NCI-H226 (cell line): ENCODE results near the gene F7.
A peak's percentile ranks its signal among the peaks of the same experiment; 100 is the strongest.

Source experiments
- DNase-seq: peaks from one replicate; pipeline ENCODE4 v3.0.0-alpha.2; 2015

The F7 gene

DNA sequence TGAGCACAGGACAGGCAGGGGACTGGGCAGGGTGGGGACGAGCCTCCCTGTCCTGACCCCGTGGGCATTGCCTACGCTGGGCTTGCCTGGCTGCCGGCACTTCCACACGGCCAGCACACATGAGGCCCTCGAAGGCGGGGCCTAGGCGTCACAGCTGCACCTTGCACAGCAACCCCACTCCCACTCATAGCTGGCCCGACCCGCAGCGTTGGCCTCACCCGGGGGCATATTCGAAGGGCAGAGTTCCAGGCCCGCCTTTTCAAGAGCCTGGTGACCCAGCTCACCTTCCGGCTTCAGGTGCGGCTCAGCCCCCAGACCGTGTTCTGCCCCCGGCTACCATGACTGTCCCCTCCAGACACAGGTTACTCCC is 36.0 kb downstream of the F7 start:
- DNase-seq, result no peak

DNA sequence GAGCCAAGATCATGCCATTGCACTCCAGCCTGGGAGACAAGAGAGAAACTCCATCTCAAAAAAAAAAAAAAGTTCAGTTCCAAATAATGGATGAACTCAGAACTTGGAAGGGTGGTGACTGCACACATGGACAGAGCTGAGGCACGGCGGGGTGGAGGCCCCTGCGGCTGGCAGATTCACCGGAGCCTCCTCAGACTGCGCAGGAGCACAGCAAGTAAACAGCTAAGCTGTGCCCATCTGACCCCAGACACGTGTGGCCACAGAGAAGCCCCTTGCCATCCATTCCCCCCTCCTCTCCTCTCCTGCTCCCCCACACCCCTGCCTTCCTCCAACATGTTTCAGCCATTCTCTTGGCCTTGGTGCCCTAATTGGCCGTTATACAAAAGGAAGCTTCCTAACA is 37.3 kb downstream of the F7 start:
- no peak for DNase-seq

DNA sequence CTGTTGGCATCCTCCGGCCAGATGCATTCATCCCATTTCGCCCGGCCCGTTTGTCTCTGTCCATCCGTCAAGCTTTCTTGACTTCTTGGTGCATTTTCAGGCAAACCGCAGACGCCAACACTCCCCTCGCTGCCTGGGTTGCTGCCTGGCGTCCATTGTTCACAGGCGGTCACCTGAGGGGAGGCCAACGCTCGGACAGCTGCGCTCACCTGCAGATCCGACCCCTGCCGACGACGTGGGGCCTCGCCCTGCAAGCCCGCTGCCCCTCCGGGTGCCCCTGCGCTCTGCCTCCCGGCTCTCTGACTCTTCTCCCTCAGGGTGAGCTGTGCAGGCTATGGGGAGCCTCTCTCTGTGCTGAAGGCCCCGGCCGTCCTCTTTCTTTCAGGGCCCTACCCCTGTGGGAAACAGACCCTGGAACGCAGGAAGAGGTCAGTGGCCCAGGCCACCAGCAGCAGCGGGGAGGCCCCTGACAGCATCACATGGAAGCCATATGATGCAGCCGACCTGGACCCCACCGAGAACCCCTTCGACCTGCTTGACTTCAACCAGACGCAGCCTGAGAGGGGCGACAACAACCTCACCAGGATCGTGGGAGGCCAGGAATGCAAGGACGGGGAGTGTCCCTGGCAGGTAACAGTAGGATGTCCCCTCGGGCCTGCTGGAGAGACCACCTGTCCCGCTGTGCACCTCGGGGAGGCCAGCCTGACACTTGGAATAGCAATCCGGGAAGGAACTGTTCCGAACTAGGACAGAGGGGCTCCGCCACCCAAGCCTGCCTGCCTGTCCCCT is 38.1 kb downstream of the F7 start:
- no peak for DNase-seq

DNA sequence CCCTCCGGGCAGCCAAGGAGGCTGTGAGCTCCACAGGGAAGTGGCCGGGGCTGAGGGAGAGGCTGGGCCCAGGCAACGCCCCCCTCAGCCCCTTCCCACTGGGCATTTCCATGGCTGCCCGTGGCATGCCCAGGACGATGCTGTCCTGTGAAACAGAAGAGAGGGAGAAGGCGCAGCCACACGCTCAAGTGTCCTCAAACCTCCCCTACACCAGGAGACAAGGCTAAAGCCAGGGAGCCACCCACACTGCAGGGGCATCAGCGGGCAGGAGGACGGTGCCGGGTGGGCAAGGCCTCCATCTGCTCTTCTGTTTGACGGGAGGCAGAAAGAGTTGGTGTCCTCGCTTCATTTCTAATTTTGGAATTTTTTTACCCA is 38.7 kb downstream of the F7 start:
- no peak for DNase-seq

DNA sequence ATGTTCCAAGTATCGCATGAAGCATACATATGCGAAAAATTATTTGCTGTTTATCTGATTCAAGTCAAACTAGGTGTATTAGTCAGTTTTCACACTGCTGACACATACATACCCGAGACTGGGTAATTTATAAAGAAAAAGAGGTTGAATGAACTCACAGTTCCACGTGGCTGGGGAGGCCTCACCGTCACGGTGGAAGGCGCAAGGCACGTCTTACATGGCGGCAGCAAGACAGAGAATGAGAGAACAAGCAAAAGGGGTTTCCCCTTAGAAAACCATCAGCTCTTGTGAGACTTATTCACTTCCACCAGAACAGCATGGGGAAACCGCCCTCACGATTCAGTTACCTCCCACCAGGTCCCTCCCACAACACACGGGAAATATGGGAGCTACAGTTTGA is 39.9 kb downstream of the F7 start:
- no peak for DNase-seq

DNA sequence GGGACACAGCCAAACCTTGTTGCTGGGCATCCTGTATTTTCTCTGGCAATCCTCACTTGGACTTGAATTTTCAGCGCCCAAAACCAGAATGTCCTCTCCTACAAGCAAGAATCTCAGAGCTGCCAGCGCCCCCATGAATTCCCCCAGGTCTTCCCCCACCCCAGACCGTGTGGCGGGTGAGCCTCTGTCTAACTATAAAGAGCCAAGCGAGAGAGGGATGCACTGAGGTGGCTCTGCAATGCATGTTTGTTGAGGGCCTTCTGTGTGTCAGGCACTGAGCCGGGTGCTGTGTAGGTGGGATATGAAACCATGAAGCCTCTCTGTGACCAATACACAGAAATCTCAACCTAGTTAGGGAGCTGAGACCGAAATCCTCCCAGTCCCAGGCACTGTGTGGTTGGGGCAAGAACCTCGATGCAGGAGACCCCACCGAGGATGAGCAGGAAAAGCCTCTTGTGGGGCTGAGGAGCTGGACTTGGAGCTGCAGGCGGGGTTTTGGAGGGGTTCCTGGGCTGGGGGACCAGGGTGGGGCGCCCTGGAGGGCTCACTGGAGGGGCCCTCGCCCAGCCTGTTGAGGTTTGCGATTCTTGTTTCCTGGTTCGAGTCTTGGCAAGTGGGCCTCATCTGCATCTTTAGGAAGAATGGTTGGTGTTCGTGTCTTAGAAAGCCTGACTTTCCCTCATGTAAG is 40.5 kb downstream of the F7 start:
- DNase-seq, result no peak

DNA sequence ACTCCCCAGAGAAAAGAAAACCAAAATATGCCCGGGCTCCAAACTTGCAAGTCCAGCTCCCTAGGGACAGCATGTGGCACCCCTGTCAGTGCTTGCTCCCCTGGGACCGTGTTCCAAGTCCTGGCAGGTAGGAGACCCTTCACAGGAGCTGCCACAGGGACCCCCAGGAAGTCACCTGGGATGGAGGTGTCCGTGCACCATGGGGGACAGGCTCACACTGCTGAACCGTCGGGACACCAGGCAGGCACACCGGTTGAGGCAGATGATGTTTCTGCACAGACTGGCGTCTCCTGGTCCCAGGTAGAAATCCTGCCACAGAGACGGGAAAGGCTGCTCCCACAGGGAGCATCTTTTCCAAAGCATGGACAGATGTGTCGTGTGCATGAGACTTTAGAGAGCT is 41.2 kb downstream of the F7 start:
- no peak for DNase-seq

DNA sequence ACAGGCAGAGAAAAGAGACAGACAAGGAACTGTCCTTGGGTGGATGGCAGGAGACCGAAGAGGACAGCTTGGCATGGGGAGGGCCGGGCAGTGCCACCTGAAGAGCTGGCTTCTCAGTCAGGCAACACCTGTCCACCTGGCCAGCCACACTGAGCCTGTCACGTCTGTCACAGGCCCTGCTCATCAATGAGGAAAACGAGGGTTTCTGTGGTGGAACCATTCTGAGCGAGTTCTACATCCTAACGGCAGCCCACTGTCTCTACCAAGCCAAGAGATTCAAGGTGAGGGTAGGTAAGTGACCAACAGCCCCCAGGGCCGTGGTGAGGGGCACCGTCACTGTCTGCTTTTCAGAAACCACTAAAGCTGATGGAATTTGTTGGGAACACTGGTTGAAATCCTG is 41.6 kb downstream of the F7 start:
- no peak for DNase-seq

DNA sequence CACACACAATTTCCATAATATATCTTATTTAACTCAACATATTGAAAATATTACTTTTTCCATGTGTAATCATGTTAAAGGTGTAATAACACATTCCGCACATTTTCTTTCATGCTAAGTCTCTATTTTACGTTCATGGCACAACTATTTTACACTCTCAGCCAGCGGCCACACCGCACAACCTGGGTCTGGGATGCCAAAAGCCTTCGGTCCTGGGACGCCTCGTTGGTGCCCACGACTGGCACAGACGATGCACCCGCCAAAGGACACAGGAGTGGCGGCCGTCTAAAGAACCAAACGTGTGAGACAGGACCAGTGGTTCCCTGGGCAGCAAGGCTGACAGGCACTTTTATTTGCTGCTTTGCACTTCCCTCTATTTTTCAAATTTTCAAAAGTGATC is 42.8 kb downstream of the F7 start:
- DNase-seq, result no peak

DNA sequence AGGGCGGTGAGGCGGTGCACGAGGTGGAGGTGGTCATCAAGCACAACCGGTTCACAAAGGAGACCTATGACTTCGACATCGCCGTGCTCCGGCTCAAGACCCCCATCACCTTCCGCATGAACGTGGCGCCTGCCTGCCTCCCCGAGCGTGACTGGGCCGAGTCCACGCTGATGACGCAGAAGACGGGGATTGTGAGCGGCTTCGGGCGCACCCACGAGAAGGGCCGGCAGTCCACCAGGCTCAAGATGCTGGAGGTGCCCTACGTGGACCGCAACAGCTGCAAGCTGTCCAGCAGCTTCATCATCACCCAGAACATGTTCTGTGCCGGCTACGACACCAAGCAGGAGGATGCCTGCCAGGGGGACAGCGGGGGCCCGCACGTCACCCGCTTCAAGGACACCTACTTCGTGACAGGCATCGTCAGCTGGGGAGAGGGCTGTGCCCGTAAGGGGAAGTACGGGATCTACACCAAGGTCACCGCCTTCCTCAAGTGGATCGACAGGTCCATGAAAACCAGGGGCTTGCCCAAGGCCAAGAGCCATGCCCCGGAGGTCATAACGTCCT is 43.4 kb downstream of the F7 start:
- DNase-seq, result no peak

DNA sequence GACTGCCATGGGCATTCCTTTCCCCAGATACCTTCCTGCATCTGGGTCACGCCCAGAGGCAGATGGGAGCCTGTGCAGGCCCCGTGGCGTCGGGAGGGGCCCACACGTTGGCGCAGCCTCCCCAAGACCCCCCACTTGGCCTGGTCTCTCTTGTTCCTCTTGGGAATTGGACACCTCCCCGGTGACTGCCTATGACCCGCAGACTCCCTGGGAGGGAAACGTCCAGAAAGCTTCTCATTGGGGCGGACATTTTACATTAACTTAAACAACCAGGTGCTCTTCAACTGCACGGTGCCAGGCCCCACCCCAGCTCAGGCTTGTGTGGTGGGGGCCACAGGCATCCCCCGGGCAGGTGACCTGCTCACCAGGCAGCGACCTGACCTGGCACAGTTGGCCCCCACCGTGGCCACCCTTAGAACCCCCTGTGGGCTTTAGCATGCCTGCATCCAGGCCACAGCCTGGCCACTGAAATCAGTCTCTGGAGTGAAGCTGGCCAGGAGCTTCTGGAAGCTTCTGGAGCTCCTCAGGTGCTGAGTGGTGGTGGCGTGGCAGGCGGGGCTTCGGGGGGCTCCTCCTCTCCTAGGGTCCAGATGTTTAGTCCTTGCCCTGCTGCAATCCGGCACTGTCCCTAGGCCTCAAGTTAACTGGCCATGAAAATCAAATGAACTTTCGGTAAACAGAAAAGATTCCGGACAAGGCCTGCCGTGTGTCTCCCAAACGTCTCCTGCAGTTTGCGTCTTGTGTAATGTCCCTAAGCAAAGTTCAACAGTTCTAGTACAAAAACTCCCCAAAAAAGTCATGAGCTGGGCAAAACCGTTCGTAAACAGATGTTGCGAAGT is 44.3 kb downstream of the F7 start:
- DNase-seq, result no peak

DNA sequence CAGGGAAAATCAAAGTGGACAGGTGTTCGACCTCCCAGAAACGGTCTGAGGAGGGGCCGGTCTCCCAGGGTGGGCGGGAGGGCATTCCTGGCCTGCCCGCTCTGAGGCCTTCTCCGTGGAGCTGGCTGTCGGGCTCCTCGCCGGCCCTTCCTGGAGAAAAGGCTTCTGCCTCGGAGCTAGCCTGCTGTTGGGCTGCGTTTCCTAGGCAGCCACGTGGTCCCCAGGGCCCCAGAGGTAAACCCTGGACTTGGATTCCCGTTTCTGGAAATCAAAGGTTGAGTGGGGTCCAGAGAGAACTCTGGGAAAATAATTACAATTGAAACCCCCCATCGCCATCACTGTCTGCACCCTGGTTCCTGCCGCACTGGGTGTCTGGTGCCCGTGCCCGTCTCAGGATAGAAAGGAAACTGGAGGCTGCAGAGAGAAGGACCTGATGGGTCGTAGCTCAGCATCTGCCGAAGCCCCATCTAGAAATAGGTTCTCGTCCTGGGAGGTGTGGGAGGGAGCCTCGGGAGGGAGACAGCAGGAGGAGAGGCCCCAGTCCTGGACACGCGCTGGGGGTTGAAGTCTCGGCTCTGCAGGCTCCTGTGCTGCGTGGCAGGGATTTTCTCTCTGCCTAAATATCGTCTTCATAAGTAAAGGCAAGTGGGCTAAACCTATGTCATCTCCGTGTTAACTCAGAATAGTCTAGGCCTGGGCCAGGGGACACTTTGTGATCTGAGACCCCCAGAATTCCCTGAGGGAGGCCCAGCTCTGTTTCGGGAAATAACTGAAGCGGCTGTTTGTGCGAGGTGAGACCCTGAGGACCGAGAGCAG is 45.2 kb downstream of the F7 start:
- DNase-seq, result no peak

DNA sequence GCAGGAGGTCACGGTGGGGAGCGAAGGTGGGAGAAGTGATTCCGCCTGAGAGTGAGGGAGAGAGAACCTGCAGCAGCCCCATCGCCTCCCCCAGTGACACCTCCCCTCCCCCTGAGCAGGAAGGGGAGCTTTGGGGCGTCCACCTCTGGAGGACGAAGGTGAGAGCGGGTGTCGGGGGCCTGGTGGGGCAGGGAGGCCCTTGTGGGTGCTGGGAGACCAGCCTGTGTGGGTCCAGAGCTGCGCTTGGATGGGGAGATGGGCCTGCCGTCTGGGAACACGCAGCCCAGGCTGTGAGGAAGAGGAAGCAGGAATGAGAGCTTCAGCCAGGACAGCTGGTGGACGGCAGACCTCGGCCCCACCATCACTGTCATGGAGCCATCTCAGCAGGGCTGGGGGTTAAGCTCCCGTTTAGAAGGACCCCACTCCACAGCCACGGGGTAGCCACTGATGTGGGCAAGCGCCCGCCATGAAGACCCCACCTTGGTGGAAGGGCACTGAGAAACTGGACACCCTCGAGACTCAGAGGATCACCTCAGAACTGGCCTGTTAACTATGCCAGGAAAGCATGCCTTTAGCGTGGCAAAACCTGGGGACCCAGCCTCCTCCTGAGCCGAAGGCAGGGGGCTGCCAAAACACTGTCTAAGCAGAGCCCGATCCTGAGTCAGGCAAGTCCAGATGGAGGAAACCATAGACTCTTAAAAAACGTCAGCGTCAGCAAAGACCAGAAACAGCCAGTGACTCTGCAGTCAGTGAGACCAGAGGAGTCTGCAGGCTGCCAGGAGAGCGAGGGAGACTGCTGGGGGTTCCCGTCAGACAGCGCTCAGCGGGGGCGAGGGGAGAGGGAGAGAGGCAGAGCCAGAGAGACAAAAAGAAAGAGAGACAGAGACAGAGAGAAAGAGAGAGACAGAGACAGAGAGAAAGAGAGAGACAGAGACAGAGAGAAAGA is 46.4 kb downstream of the F7 start:
- no peak for DNase-seq

DNA sequence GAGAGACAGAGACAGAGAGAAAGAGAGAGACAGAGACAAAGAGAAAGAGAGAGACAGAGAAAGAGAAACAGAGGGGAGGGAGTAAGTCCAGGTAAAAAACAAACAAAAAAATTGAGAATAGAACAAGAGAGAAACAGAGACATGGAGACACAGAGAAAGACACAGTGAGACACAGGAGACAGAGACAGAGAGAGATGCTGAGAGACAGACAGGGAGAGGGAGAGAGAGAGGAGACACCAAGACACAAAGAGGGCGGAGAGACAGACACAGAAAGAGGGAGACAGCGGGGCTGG is 47.0 kb downstream of the F7 start:
- DNase-seq, result no peak

DNA sequence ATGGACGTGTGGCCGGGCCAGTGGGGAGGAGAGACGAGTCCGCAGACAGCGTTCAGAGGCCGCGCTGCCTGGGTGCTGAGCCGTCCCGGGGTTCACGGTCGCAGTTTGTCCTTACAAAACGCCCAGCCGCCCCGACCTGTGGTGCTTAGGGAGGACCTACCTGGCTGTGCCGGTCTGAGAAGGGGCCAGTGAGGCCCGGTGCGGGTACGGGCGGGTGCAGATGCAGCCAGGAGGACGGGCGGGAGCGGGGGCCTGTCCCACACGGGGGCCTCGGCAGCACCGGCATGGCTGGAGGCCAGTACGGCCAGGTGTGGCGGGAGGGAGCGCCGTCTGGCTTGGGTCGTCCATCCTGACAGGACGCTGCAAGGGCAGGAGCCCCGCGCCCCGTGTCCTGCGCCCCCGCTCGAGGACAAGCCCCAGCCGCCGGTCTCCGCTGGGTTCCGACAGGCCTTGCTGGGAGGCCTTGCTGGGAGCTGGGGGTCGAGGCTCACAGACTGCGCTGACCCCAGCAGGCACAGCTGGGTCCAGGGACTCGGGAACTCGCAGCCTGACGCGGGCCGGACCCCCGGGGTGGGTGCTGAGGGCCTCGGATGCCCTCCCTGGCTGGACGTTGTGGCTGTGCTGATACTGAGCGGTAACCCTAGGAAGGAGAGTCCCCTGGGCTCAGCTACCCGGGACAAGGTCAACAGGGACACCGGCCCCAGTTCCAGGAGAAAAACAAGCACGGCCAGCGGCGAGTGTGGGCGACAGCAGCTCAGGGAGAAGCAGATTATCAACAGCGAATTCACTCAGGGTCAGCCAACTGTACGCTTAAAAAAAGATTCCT is 47.6 kb downstream of the F7 start:
- DNase-seq, result no peak

DNA sequence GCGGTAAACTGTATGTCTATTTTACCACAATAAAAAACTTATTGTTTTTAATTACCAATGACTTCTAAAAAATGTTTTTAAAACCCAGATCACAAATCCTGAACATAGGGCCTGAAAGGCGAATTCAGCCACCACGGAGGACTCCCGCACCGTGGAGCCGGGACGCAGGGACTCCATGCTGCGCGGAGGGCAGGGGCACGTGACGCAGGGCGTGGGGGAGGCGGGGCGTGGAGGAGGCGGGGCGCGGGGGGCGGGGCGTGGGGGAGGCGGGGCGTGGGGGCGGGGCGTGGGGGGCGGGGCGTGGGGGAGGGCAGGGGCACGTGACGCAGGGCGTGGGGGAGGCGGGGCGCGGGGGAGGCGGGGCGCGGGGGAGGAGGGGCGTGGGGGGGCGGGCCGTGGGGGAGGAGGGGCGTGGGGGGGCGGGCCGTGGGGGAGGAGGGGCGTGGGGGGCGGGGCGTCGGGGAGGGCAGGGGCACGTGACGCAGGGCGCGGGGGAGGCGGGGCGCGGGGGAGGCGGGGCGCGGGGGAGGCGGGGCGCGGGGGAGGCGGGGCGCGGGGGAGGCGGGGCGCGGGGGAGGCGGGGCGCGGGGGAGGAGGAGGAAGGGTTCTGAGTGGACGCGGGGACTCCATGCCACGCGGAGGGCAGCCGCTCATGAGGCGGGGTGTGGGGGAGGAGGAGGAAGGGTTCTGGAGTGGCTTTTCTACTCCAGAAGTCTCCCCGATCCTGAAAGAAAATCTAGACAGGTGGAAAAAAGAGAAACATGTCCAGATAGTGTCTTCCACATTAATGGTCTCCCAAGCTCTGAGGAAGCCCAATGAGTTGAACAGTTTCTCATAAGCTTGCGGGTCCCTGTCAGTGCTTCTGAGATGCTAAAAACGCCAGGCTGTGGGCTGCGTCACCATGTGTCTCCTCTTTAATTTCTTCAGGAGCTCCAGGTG is 48.5 kb downstream of the F7 start:
- peak; percentile 49 for DNase-seq

DNA sequence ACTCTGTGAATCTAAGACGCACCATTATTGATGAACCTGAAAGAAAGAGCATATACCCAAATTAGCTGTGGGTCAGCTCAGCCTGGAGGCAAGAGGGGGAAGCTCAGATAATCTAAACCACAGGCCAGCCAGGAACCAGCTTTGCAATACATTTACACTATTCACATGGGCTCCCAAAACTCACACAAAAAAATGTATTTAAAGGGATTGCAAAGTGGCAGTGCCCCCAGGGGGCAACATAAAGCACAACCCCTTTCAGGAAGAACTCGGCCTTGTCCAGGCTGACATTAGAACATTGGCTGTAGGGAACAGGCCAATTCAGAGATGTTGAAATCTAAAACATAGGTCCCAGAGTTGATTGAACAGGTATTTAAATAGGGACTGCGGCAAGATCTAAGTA is 49.6 kb downstream of the F7 start:
- DNase-seq, result no peak

DNA sequence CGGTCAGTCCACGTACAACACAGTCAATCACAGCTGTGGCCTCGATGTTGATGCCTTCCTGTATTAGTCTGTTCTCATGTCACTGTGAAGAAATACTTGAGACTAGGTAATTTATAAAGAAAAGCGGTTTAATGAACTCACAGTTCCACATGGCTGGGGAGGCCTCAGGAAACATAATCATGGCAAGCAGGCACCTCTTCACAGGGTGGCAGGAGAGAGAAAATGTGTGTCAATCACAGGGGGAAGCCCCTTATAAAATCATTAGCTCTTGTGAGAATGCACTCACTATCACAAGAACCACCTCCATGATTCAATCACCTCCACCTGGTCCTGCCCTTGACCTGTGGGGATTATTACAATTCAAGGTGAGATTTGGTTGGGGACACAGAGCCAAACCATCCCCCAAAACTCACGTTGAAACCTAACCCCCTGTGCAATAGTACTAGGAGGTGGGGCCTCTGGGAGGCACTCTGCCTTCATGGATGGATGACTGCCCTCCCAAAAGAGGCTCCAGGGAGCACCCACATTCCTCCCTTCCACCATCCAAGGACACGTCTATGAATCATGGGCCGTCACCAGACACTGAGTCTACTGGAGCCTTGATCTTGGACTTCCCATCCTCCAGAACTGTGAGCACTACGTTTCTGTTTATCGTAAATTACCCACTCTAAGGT is 50.5 kb downstream of the F7 start:
- no peak for DNase-seq
